Measurements from ENCODE around the gene MS4A7. TPM values are rescaled to one million over a fixed set of nuclear protein-coding genes. Genes with fewer than 3 reads are reported as not detected.

Gene MS4A7
- total RNA-seq, 1 donor from 2014 or later: not detected

DNA sequence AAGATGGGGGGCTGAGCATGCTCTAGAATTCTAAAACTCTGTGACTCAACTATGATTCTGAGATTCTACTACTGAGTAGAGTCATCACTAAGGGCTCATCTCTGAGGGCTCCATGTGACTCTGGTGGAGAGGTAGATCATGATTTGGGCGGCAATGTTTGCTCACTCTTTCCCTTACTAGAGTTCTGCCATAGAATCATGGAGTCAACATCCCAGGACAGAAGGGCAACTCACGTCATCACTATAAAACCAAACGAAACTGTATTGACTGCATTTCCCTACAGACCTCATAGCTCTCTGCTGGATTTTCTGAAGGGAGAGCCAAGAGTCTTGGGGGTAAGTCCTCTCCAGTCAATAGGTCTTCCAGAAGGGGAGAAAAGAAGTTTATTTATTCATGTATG, 18.1 kb downstream of the MS4A7 start, which contains the start of gene MS4A14:
MS4A14 (plus strand) TSS at position 78 of the 400 bp plus-strand sequence; CDS start at position 198, 120 bp downstream.
- DNase-seq (ENCODE audit: low read depth) (no peak), FAIRE-seq (no peak)
- no peaks in the 10 kb centered on the region for H4K20me1 ChIP-seq (ENCODE audit: insufficient read depth, low read length)
- H3K9me3 ChIP-seq (ENCODE audit: insufficient read depth, low read depth, low read length): no peaks in the 10 kb centered on the region
- Mint-ChIP-seq H3K27me3 (ENCODE audit: low read depth, unreplicated experiment) (peaks cover 2% of the 10 kb centered on the region), H3K9me3 (ENCODE audit: unreplicated experiment) (peaks cover 2% of the 10 kb centered on the region), H3K4me1 (ENCODE audit: low read depth, unreplicated experiment) (no peaks in the 10 kb centered on the region), H3K4me3 (ENCODE audit: unreplicated experiment) (no peak within 1 kb of the TSS), H3K27ac (ENCODE audit: unreplicated experiment) (no peak within 1 kb of the TSS), H3K36me3 (ENCODE audit: low read depth, unreplicated experiment) (no peaks in the 10 kb centered on the region)
- no peak within 1 kb of the TSS for H2AFZ ChIP-seq (ENCODE audit: low read depth, low read length)
- no peak within 1 kb of the TSS for H3K4me2 ChIP-seq (ENCODE audit: low read length)
- no peak within 1 kb of the TSS for H3K27ac ChIP-seq (ENCODE audit: low read depth, low read length)
- TF ChIP-seq, protein P1, sequence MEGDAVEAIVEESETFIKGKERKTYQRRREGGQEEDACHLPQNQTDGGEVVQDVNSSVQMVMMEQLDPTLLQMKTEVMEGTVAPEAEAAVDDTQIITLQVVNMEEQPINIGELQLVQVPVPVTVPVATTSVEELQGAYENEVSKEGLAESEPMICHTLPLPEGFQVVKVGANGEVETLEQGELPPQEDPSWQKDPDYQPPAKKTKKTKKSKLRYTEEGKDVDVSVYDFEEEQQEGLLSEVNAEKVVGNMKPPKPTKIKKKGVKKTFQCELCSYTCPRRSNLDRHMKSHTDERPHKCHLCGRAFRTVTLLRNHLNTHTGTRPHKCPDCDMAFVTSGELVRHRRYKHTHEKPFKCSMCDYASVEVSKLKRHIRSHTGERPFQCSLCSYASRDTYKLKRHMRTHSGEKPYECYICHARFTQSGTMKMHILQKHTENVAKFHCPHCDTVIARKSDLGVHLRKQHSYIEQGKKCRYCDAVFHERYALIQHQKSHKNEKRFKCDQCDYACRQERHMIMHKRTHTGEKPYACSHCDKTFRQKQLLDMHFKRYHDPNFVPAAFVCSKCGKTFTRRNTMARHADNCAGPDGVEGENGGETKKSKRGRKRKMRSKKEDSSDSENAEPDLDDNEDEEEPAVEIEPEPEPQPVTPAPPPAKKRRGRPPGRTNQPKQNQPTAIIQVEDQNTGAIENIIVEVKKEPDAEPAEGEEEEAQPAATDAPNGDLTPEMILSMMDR (IDR thresholded peaks at IDR 0.05; ENCODE audit: insufficient read depth, low read depth, low read length): no peak
- TF ChIP-seq EZH2 (IDR thresholded peaks at IDR 0.05; ENCODE audit: insufficient read depth, low read length): no peak
- H3K36me3 ChIP-seq (ENCODE audit: insufficient read depth, low read length): no peaks in the 10 kb centered on the region
- H3K9ac ChIP-seq (ENCODE audit: low read length): no peak within 1 kb of the TSS
- no peak within 1 kb of the TSS for H3K4me3 ChIP-seq (ENCODE audit: insufficient read depth, low read depth, low read length)
- no peaks in the 10 kb centered on the region for H3K79me2 ChIP-seq (ENCODE audit: insufficient read depth, low read length)
- H3K27me3 ChIP-seq (ENCODE audit: insufficient read depth, low read length): no peaks in the 10 kb centered on the region
- H3K4me1 ChIP-seq (ENCODE audit: insufficient read depth, low read length): no peaks in the 10 kb centered on the region

GRCh38 chr11:60396799-60397198, 18.5 kb downstream of the MS4A7 start:
- Histone ChIP-seq H3K36me3 (ENCODE audit: insufficient read depth, low read length) (no peaks in the 10 kb centered on the region), H3K9ac (ENCODE audit: low read length) (no peak overlapping the region), H2AFZ (ENCODE audit: low read depth, low read length) (no peak overlapping the region), H3K79me2 (ENCODE audit: insufficient read depth, low read length) (no peaks in the 10 kb centered on the region), H3K4me3 (ENCODE audit: insufficient read depth, low read depth, low read length) (no peak overlapping the region), H3K27me3 (ENCODE audit: insufficient read depth, low read length) (no peaks in the 10 kb centered on the region), H3K27ac (ENCODE audit: low read depth, low read length) (no peak overlapping the region), H3K4me2 (ENCODE audit: low read length) (no peak overlapping the region), H4K20me1 (ENCODE audit: insufficient read depth, low read length) (no peaks in the 10 kb centered on the region), H3K9me3 (ENCODE audit: insufficient read depth, low read depth, low read length) (no peaks in the 10 kb centered on the region), H3K4me1 (ENCODE audit: insufficient read depth, low read length) (no peaks in the 10 kb centered on the region)
- TF ChIP-seq EZH2 (IDR thresholded peaks at IDR 0.05; ENCODE audit: insufficient read depth, low read length): no peak
- TF ChIP-seq, protein P1 (IDR thresholded peaks at IDR 0.05; ENCODE audit: insufficient read depth, low read depth, low read length): no peak
- Mint-ChIP-seq H3K4me3 (ENCODE audit: unreplicated experiment) (no peak overlapping the region), H3K27me3 (ENCODE audit: low read depth, unreplicated experiment) (peaks cover 2% of the 10 kb centered on the region), H3K4me1 (ENCODE audit: low read depth, unreplicated experiment) (no peaks in the 10 kb centered on the region), H3K27ac (ENCODE audit: unreplicated experiment) (no peak overlapping the region), H3K9me3 (ENCODE audit: unreplicated experiment) (peaks cover 2% of the 10 kb centered on the region), H3K36me3 (ENCODE audit: low read depth, unreplicated experiment) (no peaks in the 10 kb centered on the region)
- DNase-seq (ENCODE audit: low read depth) (no peak), FAIRE-seq (no peak)

- peaks cover 2% of the 10 kb centered on the region for H3K9me3 Mint-ChIP-seq (ENCODE audit: unreplicated experiment)
- H3K4me3 Mint-ChIP-seq (ENCODE audit: unreplicated experiment): no peak overlapping the region
- peaks cover 4% of the 10 kb centered on the region for H3K27me3 Mint-ChIP-seq (ENCODE audit: low read depth, unreplicated experiment)
- Histone ChIP-seq H3K4me1 (ENCODE audit: insufficient read depth, low read length) (no peaks in the 10 kb centered on the region), H2AFZ (ENCODE audit: low read depth, low read length) (no peak overlapping the region), H3K4me3 (ENCODE audit: insufficient read depth, low read depth, low read length) (no peak overlapping the region), H3K27ac (ENCODE audit: low read depth, low read length) (no peak overlapping the region), H3K79me2 (ENCODE audit: insufficient read depth, low read length) (no peaks in the 10 kb centered on the region), H3K36me3 (ENCODE audit: insufficient read depth, low read length) (no peaks in the 10 kb centered on the region), H3K9ac (ENCODE audit: low read length) (no peak overlapping the region), H3K4me2 (ENCODE audit: low read length) (no peak overlapping the region), H4K20me1 (ENCODE audit: insufficient read depth, low read length) (no peaks in the 10 kb centered on the region), H3K27me3 (ENCODE audit: insufficient read depth, low read length) (no peaks in the 10 kb centered on the region), H3K9me3 (ENCODE audit: insufficient read depth, low read depth, low read length) (no peaks in the 10 kb centered on the region)
- no peak for FAIRE-seq
- TF ChIP-seq EZH2 (IDR thresholded peaks at IDR 0.05; ENCODE audit: insufficient read depth, low read length): no peak
- TF ChIP-seq, protein P1 (IDR thresholded peaks at IDR 0.05; ENCODE audit: insufficient read depth, low read depth, low read length): no peak
- no peak overlapping the region for H3K27ac Mint-ChIP-seq (ENCODE audit: unreplicated experiment)
- no peaks in the 10 kb centered on the region for H3K36me3 Mint-ChIP-seq (ENCODE audit: low read depth, unreplicated experiment)
- no peak for DNase-seq (ENCODE audit: low read depth)
- no peaks in the 10 kb centered on the region for H3K4me1 Mint-ChIP-seq (ENCODE audit: low read depth, unreplicated experiment)
These were observed 41.7 kb downstream of the MS4A7 start for GRCh38 chr11:60420015-60420414.
